Motor neuron (in vitro differentiated cells): ENCODE measurements around the gene NGLY1. TPM values are rescaled to one million over a fixed set of nuclear protein-coding genes. Genes with fewer than 3 reads are reported as not detected.

Source experiments
- total RNA-seq, 8 experiments: library from RNA; unstranded; fragments of 300-600 nt; gene quantifications; 2 replicates each; pipeline versions ENCODE4 v1.2.3 to v1.2.4, GENCODE V29; 2022

NGLY1 gene
- total RNA-seq, 8 experiments from 2014 or later, result 21.1 to 102 (median 25.7) TPM

Other genes with a start within 250 kb of the NGLY1 start
- 100 to 1,000 TPM; 149 to 271 (median 208) TPM for gene TOP2B, start 118.5 kb downstream of the NGLY1 start, total RNA-seq
- 10 to 100 TPM in 4 of 8 experiments, 1 to 10 TPM in 4; 6.8 to 28.1 (median 10.2) TPM for gene OXSM, start 6.6 kb upstream of the NGLY1 start, total RNA-seq